CD4-positive, alpha-beta T cell (primary cell): ENCODE results near the gene PLCL2. TPM values are rescaled to one million over a fixed set of nuclear protein-coding genes. Genes with fewer than 3 reads are reported as not detected.

Source experiments
- ATAC-seq: fragments of 200-7000 bp; cut with Tn5 transposase; one replicate; pipeline ENCODE4 v1.10.0; 2022; ENCODE audit warnings: mild to moderate bottlenecking; ENCODE audit not compliant: poor library complexity
- CTCF ChIA-PET: fragments of 350-600 bp; sonication (Branson Sonifier 250); formaldehyde crosslinking; loops from one replicate; lab custom pipeline; 2021; ENCODE audit warnings: antibody characterized with exemption, inconsistent platforms; lab: Charles Lee
- POLR2A ChIA-PET: fragments of 350-600 bp; sonication (Branson Sonifier 250); formaldehyde crosslinking; loops from one replicate; lab custom pipeline; 2021; ENCODE audit warnings: antibody characterized with exemption, inconsistent platforms; lab: Charles Lee
- DNase-seq, 14 experiments: peaks; one replicate each; pipeline ENCODE4 v3.0.0-alpha.2; 2013 to 2020; ENCODE audit warnings: mixed read lengths in 2 of 14
- H3K27ac ChIP-seq, 2 donors: one replicate each; pipeline versions ENCODE4 v1.5.1 to v1.7.0; 2013; ENCODE audit warnings: low read length in 2 of 2, low read depth in 1 of 2, mild to moderate bottlenecking in 1 of 2
- H3K27me3 ChIP-seq, 2 experiments: 1 replicate in 1 of 2; 2 replicates in 1 of 2; pipeline versions ENCODE4 v1.6.1 to v1.7.0; 2013; ENCODE audit warnings: low read length in 2 of 2, control low read depth in 1 of 2, mild to moderate bottlenecking in 1 of 2, moderate library complexity in 1 of 2; ENCODE audit not compliant: insufficient read depth in 2 of 2, control insufficient read depth in 1 of 2
- H3K36me3 ChIP-seq: one replicate; pipeline ENCODE4 v1.6.1; 2013; ENCODE audit warnings: low read length, control low read depth; ENCODE audit not compliant: insufficient read depth
- H3K4me1 ChIP-seq: one replicate; pipeline ENCODE4 v1.6.1; 2013; ENCODE audit warnings: low read length, control low read depth; ENCODE audit not compliant: insufficient read depth
- H3K4me3 ChIP-seq: one replicate; pipeline ENCODE4 v1.5.1; 2013; ENCODE audit warnings: mild to moderate bottlenecking, low read length, moderate library complexity
- H3K9me3 ChIP-seq, 2 experiments: 1 replicate in 1 of 2; 2 replicates in 1 of 2; pipeline versions ENCODE4 v1.6.1 to v1.7.0; 2013; ENCODE audit warnings: low read length in 2 of 2, mild to moderate bottlenecking in 2 of 2, control low read depth in 1 of 2, moderate library complexity in 1 of 2; ENCODE audit not compliant: control insufficient read depth in 1 of 2, insufficient read depth in 1 of 2
- H3K27ac Mint-ChIP-seq: one replicate; pipeline ENCODE4 v1.8.0; 2020; ENCODE audit warnings: mixed read lengths
- H3K27me3 Mint-ChIP-seq: one replicate; pipeline ENCODE4 v1.8.0; 2021; ENCODE audit warnings: mixed read lengths
- H3K36me3 Mint-ChIP-seq: one replicate; pipeline ENCODE4 v1.8.0; 2021; ENCODE audit warnings: low read depth, mixed read lengths
- H3K4me1 Mint-ChIP-seq: one replicate; pipeline ENCODE4 v1.8.0; 2021; ENCODE audit warnings: low read depth, mixed read lengths
- H3K4me3 Mint-ChIP-seq: one replicate; pipeline ENCODE4 v1.8.0; 2020; ENCODE audit warnings: mild to moderate bottlenecking, mixed read lengths
- H3K9me3 Mint-ChIP-seq: one replicate; pipeline ENCODE4 v1.8.0; 2020; ENCODE audit warnings: mixed read lengths
- CTCF ChIP-seq: fragments of 200-600 bp; IDR thresholded peaks from one replicate; pipeline ENCODE4 v1.8.0; 2022; ENCODE audit warnings: antibody characterized with exemption, mild to moderate bottlenecking
- intact Hi-C, 2 experiments: fragments of 100-400 bp; cut with DNase I in 1 of 2; cut with micrococcal nuclease in 1 of 2; formaldehyde crosslinking; loops; one replicate each; pipeline versions ENCODE4 v1.15.1 to v1.9.0; 2023 to 2025; cut with DNase I, micrococcal nuclease
- total RNA-seq, 174 experiments: library from RNA in 2 of 174; stranded (reverse) in 2 of 174; gene quantifications; one replicate each; pipeline ENCODE4 v1.2.3 and lab custom pipeline; 2021 to 2026

Gene PLCL2
- total RNA-seq, 2 experiments from 2014 or later, result 35.1 to 36.3 TPM

- CTCF ChIA-PET, result no interaction called here
- no peak overlapping the region for H3K27ac Mint-ChIP-seq
- Histone ChIP-seq H3K36me3 (no peaks in the 10 kb centered on the region), H3K4me3 (no peak overlapping the region), H3K9me3 (no peaks in the 10 kb centered on the region), H3K27me3 (no peaks in the 10 kb centered on the region), H3K27ac (no peak overlapping the region), H3K4me1 (peaks cover 63% of the 10 kb centered on the region)
- intact Hi-C loops, result no loop called here
- no peaks in the 10 kb centered on the region for H3K27me3 Mint-ChIP-seq
- no peaks in the 10 kb centered on the region for H3K9me3 Mint-ChIP-seq
- DNase-seq (no peak), ATAC-seq (no peak)
- no peaks in the 10 kb centered on the region for H3K36me3 Mint-ChIP-seq
- no peak overlapping the region for H3K4me3 Mint-ChIP-seq
- TF ChIP-seq CTCF, result no peak
- peaks cover 88% of the 10 kb centered on the region for H3K4me1 Mint-ChIP-seq
- POLR2A ChIA-PET, result interaction anchor here (1.0 to 1.4 kb wide), 2 partner anchors 41 to 51 kb away, joined by 3 to 4 read pairs; no protein-coding TSS in a partner anchor
Observed at GRCh38 chr3:16893618-16894200, 9.0 kb downstream of the PLCL2 start.

GRCh38 chr3:16896094-16896627 is 11.4 kb downstream of the PLCL2 start:
- Mint-ChIP-seq H3K9me3 (no peaks in the 10 kb centered on the region), H3K36me3 (no peaks in the 10 kb centered on the region), H3K4me1 (peaks cover 88% of the 10 kb centered on the region), H3K27me3 (no peaks in the 10 kb centered on the region), H3K27ac (peak overlapping the region; percentile 91), H3K4me3 (no peak overlapping the region)
- no peak overlapping the region for H3K27ac ChIP-seq
- no peaks in the 10 kb centered on the region for H3K36me3 ChIP-seq
- CTCF ChIA-PET, result interaction anchor here (0.9 to 1.8 kb wide), 4 partner anchors 11 to 132 kb away, joined by 3 to 10 read pairs (median 3); partner anchors contain the start of gene PLCL2
- intact Hi-C loops, result no loop called here
- no peaks in the 10 kb centered on the region for H3K27me3 ChIP-seq
- TF ChIP-seq CTCF, result no peak
- H3K4me1 ChIP-seq, result peaks cover 63% of the 10 kb centered on the region
- H3K9me3 ChIP-seq, result no peaks in the 10 kb centered on the region
- ATAC-seq (no peak), DNase-seq (no peak)
- POLR2A ChIA-PET, result interaction anchor here (0.8 to 1.7 kb wide), 4 partner anchors 10 to 54 kb away, joined by 3 to 9 read pairs (median 5); partner anchors contain the start of gene PLCL2
- no peak overlapping the region for H3K4me3 ChIP-seq

GRCh38 chr3:16896820-16897219 is 12.1 kb downstream of the PLCL2 start:
- intact Hi-C loops, result no loop called here
- ATAC-seq (no peak), DNase-seq (no peak)
- ChIA-PET CTCF (interaction anchor here (0.9 to 1.8 kb wide), 4 partner anchors 12 to 132 kb away, joined by 3 to 10 read pairs (median 3); partner anchors contain the start of gene PLCL2), POLR2A (interaction anchor here (0.8 to 1.7 kb wide), 4 partner anchors 11 to 55 kb away, joined by 3 to 9 read pairs (median 5); partner anchors contain the start of gene PLCL2)
- TF ChIP-seq CTCF, result no peak
- Mint-ChIP-seq H3K36me3 (no peaks in the 10 kb centered on the region), H3K27ac (peak overlapping the region; percentile 91), H3K4me3 (peak overlapping the region; percentile 1), H3K9me3 (no peaks in the 10 kb centered on the region), H3K4me1 (peaks cover 88% of the 10 kb centered on the region), H3K27me3 (no peaks in the 10 kb centered on the region)
- Histone ChIP-seq H3K9me3 (no peaks in the 10 kb centered on the region), H3K27ac (no peak overlapping the region), H3K36me3 (no peaks in the 10 kb centered on the region), H3K27me3 (no peaks in the 10 kb centered on the region), H3K4me3 (no peak overlapping the region), H3K4me1 (peaks cover 64% of the 10 kb centered on the region)
